Muscle layer of colon (tissue), 2 donors: Measurements from ENCODE around the gene SEMG1.

Experiments used
- H3K27ac ChIP-seq: one replicate; pipeline ENCODE4 v1.7.0; 2013; ENCODE audit warnings: low read depth, mild to moderate bottlenecking, low read length, moderate library complexity
- H3K27me3 ChIP-seq, 2 donors: one replicate each; pipeline ENCODE4 v1.7.0; 2013; ENCODE audit warnings: low read length in 2 of 2, mild to moderate bottlenecking in 2 of 2; ENCODE audit not compliant: insufficient read depth in 2 of 2, control insufficient read depth in 1 of 2
- H3K36me3 ChIP-seq: one replicate; pipeline ENCODE4 v1.7.0; 2013; ENCODE audit warnings: mild to moderate bottlenecking, low read length; ENCODE audit not compliant: insufficient read depth
- H3K4me1 ChIP-seq: one replicate; pipeline ENCODE4 v1.7.0; 2013; ENCODE audit warnings: mild to moderate bottlenecking, low read length; ENCODE audit not compliant: insufficient read depth
- H3K4me3 ChIP-seq, 2 donors: one replicate each; pipeline ENCODE4 v1.7.0; 2013; ENCODE audit warnings: low read length in 2 of 2, low read depth in 1 of 2, mild to moderate bottlenecking in 1 of 2, moderate library complexity in 1 of 2
- H3K9ac ChIP-seq: one replicate; pipeline ENCODE4 v1.7.0; 2013; ENCODE audit warnings: low read length
- H3K9me3 ChIP-seq: one replicate; pipeline ENCODE4 v1.7.0; 2013; ENCODE audit warnings: mild to moderate bottlenecking, low read length
- donor health status: abdominal sarcoma.
- donor health status: Adenocarcinoma of cecum.

SEMG1 gene, protein sequence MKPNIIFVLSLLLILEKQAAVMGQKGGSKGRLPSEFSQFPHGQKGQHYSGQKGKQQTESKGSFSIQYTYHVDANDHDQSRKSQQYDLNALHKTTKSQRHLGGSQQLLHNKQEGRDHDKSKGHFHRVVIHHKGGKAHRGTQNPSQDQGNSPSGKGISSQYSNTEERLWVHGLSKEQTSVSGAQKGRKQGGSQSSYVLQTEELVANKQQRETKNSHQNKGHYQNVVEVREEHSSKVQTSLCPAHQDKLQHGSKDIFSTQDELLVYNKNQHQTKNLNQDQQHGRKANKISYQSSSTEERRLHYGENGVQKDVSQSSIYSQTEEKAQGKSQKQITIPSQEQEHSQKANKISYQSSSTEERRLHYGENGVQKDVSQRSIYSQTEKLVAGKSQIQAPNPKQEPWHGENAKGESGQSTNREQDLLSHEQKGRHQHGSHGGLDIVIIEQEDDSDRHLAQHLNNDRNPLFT

DNA sequence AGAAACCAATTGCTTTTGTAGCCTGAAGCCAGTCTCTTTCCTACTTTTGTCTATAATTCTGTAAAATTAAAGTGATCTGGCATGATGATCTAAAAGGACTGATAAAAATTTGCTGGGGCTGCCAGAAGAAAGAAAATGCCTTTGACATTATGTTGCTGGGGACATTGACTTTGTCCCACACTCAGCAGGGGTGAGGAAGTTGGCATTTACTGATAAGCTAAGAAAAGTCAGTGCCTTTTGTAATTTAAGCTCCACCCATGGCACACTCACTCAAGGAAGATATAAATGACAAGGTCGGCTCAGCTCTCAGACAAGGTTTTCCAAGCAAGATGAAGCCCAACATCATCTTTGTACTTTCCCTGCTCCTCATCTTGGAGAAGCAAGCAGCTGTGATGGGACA, at the start of gene SEMG1:
TSS of gene SEMG1 (plus strand) at position 309 of the 400 bp plus-strand sequence. CDS start at position 330, 21 bp downstream.
- Histone ChIP-seq H3K36me3 (no peaks in the 10 kb centered on the region), H3K27ac (no peak within 1 kb of the TSS), H3K4me3 (no peak within 1 kb of the TSS), H3K4me1 (no peaks in the 10 kb centered on the region), H3K27me3 (no peaks in the 10 kb centered on the region), H3K9me3 (peaks cover 9% of the 10 kb centered on the region), H3K9ac (no peak within 1 kb of the TSS)

DNA sequence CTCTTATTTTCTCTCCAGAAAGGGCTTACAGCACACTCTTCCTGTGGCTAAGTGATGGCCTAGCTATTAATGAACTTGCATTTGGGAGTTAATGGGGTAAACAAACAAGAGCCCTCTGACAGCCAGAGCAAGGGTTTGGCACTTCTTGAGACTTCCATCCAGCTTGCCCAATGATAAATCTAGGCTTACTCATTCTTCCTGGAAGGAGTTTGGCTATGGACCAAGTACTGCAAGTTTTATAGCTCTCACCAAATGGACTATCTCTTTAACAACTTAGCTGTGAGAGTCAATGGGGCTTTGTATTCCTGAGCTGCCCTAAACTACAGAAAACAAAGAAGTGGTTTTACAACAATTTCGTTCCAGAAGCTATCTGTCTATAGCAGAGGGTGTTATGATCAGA, 48.9 kb upstream of the SEMG1 start:
- no peaks in the 10 kb centered on the region for H3K27me3 ChIP-seq
- H3K4me1 ChIP-seq: peaks cover 12% of the 10 kb centered on the region
- H3K36me3 ChIP-seq: no peaks in the 10 kb centered on the region
- H3K27ac ChIP-seq: no peak overlapping the region
- H3K4me3 ChIP-seq: no peak overlapping the region
- H3K9me3 ChIP-seq: no peaks in the 10 kb centered on the region
- no peak overlapping the region for H3K9ac ChIP-seq

DNA sequence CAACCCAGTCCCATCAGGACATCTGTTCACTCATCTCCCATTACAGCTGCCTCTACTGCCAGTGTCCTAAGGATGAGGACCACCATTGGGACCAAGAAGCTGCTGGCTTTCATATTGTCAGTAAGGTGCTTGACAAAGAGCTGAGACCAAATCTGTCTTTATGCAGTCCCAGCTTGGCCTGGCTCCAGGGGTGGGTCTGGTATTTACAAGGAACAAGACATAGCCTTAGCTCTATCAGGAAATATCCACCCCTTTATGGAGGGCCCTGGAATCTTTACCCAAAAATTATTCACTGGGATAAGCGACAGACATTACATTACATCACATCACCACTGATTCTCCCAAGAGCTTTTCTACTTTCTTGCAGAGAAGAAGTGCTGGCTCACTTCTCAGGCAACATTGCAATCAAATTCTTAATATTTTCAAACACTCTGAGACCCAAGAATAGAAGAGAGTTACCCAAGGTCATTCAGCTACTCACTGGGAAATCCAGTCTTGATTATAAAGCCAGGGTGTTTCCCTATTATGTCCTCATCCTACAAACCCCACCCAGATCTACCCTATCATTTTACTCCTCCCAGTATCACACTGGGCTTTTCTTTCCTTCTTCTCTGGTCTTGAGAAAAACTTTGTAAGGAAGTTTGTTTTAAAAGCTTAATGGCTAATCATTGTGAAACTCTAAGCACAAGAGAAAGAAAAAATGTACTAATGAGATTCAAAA, 43.6 kb upstream of the SEMG1 start:
- Histone ChIP-seq H3K9me3 (no peaks in the 10 kb centered on the region), H3K36me3 (no peaks in the 10 kb centered on the region), H3K4me3 (no peak overlapping the region), H3K27me3 (no peaks in the 10 kb centered on the region), H3K9ac (no peak overlapping the region), H3K4me1 (peaks cover 2% of the 10 kb centered on the region), H3K27ac (no peak overlapping the region)

DNA sequence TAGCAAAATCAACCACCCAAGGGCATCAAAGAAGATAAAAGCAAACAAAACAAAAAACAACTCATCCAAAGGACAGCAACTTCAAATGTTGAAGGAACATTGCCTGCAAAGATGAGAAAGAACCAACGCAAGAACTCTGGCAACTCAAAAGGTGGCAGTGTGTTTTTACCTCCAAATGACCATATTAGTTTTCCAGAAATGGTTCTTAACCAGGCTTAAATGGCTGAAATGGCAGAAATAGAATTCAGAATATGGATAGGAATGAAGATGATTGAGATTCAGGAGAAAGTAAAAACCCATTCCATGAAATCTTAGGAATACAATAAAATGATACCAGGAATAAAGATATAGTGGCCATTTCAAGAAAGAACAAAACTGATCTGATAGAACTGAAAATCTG, 41.9 kb upstream of the SEMG1 start:
- Histone ChIP-seq H3K9me3 (no peaks in the 10 kb centered on the region), H3K27me3 (no peaks in the 10 kb centered on the region), H3K4me3 (no peak overlapping the region), H3K9ac (no peak overlapping the region), H3K36me3 (no peaks in the 10 kb centered on the region), H3K4me1 (no peaks in the 10 kb centered on the region), H3K27ac (no peak overlapping the region)

DNA sequence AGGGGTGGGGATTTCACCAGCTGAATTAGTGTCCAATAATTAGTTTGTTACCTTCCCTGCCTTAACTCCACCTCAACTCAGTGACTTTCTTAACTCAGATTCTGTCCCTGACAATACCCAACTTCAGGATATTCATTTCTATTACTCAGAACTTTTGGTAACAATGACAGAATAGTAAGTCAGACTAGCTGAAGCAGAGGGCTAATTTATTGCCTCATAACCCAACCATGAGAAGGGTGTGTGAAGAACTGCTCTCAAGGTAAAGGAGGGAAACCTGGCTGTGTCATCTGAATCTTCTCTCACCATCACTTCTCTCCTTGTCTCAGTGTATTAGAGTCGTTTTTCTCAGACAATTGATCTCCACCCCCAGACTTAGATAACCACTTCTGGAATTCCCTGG, 33.3 kb upstream of the SEMG1 start:
- Histone ChIP-seq H3K27ac (no peak overlapping the region), H3K27me3 (no peaks in the 10 kb centered on the region), H3K4me1 (no peaks in the 10 kb centered on the region), H3K4me3 (no peak overlapping the region), H3K9ac (no peak overlapping the region), H3K9me3 (no peaks in the 10 kb centered on the region), H3K36me3 (no peaks in the 10 kb centered on the region)

DNA sequence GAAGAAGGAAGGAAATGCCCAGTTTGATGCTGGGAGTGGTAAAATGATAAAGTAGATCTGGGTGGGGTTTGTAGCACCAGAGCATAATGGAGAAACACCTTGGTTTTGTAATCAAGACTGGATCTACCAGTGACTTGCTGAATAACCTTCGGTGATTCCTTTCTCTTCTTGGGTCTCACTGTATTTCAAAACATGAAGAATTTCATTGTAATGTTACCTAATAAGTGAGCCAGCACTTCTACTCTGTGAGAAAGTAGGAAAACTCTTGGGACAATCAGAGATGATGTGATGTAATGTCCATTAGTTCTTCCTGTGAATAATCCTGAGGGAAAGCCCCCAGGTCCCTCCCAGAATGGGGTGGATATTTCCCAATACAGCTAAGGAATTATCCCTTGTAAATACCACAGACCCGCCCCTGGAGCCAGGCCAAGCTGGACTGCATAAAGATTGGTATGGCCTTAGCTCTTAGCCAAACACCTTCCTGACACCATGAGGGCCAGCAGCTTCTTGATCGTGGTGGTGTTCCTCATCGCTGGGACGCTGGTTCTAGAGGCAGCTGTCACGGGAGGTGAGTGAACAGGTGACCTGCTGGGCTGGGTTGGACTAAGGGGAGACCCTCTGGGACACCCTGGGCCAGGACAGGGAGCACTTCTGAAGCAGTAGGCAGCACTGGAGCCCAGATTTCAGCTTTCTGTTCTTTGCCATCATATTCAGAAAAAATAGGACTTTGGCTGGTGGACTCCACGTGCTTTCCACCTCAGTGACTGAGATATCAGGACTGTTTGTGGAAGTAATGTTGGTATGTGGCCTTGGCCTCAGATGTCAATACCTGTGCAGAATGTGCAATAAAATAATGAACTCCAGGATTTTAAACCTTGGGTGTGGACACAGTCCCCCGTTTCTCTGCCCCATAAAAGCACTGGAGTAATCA, 32.1 kb upstream of the SEMG1 start, which contains the start of gene PI3:
TSS of gene PI3 (plus strand) at position 469 of the 931 bp plus-strand sequence. CDS start at position 490, 21 bp downstream.
- Histone ChIP-seq H3K4me3 (no peak within 1 kb of the TSS), H3K9me3 (no peaks in the 10 kb centered on the region), H3K36me3 (no peaks in the 10 kb centered on the region), H3K9ac (no peak within 1 kb of the TSS), H3K27me3 (no peaks in the 10 kb centered on the region), H3K4me1 (no peaks in the 10 kb centered on the region), H3K27ac (no peak within 1 kb of the TSS)

DNA sequence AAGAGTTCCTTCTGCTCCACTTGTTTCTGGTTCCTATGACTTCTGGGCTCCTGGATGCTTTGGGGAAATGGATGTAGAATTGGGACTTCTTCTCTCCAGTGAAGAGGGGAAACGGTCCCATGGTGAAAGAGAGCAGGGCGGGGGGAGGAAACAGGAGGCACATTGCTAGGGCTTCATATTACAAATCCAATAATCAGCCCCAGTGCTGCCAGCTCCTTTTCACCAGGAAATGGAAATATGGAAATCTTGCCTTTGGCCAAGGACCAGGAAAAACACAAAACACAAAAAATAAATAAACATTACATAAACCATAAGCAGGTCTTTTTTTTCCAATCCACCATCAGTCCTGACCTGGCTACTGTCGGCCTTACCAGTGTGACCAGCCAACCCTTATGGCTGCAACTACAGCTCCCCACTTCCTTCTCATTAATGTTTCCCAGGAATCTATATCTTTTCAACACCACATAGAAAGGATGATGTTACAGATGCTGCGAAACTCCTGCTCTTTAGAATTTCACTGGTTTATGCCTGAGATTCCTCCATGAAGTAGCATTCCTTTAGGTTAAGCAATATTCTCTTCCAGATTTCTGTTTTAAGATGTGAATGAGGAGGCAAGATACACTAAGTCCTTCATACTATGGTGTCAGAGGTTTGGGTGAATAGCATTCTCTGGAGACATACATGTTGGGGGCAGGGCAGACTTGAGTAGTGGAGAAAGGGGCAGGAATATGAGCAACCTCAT, 30.1 kb upstream of the SEMG1 start:
- Histone ChIP-seq H3K27me3 (no peaks in the 10 kb centered on the region), H3K4me1 (no peaks in the 10 kb centered on the region), H3K9ac (no peak overlapping the region), H3K4me3 (no peak overlapping the region), H3K36me3 (no peaks in the 10 kb centered on the region), H3K9me3 (no peaks in the 10 kb centered on the region), H3K27ac (no peak overlapping the region)

DNA sequence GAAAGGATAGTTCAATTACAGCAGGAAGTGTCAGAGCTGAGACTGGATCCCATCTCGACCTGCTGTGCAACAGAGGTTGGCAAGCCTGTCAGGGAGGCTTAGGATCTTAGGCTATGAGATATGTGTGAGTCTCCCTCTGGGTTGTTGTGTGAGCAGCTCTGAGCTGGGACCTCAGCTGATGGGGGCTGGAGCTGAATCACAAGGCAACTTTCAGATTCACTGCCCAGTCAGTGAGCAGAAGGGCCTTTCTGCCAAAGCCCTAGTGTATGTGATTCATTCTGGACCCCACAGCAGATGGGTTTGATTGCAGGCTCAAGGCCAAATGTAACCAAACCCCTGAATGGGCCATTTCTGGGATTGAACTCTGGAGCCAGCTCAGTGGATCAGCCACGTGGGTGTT, 27.7 kb upstream of the SEMG1 start:
- Histone ChIP-seq H3K36me3 (no peaks in the 10 kb centered on the region), H3K27ac (no peak overlapping the region), H3K4me1 (no peaks in the 10 kb centered on the region), H3K4me3 (no peak overlapping the region), H3K9me3 (no peaks in the 10 kb centered on the region), H3K27me3 (no peaks in the 10 kb centered on the region), H3K9ac (no peak overlapping the region)

DNA sequence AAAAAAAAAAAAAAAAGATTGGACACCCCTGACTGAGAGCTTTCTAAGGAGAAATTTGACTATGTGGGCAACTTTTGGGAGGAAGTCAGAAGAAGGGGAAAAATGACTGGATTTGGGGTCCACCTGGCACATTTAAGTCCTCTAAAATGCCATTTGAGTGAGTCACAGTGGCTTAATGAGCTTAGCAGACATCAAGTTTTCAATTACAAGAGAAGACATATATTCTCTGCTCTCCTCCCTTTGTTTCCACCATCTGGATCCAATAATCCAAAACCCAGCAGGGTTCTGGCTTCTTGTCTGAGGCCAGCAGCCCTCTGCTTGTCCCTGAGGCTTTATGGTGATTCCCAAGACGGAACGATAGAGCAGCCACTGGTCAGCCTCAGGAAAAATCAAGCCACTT, 25.2 kb upstream of the SEMG1 start:
- Histone ChIP-seq H3K27me3 (no peaks in the 10 kb centered on the region), H3K9me3 (no peaks in the 10 kb centered on the region), H3K9ac (no peak overlapping the region), H3K4me1 (no peaks in the 10 kb centered on the region), H3K36me3 (no peaks in the 10 kb centered on the region), H3K27ac (no peak overlapping the region), H3K4me3 (no peak overlapping the region)

DNA sequence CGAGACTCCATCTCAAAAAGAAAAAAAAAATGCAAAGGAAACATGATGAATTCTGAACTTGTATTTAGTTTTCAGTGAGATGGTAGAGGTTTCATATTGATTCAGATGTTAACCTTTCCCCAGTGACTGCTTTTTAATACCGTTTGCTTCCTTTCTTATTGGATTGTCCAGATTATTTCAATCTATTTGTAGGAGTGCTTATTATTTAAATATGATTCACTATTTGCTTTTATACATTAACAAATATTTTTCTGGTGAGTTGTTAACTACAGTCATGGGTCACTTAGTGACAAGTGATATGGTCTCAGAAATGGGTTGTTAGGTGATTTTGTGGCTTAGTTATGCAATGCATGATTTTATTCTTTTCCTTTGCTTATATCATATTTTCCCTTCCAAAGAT, 23.7 kb upstream of the SEMG1 start:
- Histone ChIP-seq H3K36me3 (no peaks in the 10 kb centered on the region), H3K4me3 (no peak overlapping the region), H3K9me3 (no peaks in the 10 kb centered on the region), H3K27me3 (no peaks in the 10 kb centered on the region), H3K9ac (no peak overlapping the region), H3K27ac (no peak overlapping the region), H3K4me1 (no peaks in the 10 kb centered on the region)
